H1 (cell line): ENCODE data around the gene ALDH3A1. TPM values are rescaled to one million over a fixed set of nuclear protein-coding genes. Genes with fewer than 3 reads are reported as not detected.

Experiments
- CTCF ChIA-PET: fragments of 300-600 bp; sonication (Branson Sonifier 250); formaldehyde crosslinking; loops from one replicate; lab custom pipeline; 2021; ENCODE audit not compliant: partially characterized antibody; lab: Charles Lee
- POLR2A ChIA-PET: fragments of 300-600 bp; sonication (Branson Sonifier 250); formaldehyde crosslinking; loops from one replicate; lab custom pipeline; 2021; ENCODE audit warnings: inconsistent platforms; ENCODE audit not compliant: partially characterized antibody; lab: Charles Lee
- DNase-seq, 2 experiments: peaks; one replicate each; pipeline versions ENCODE4 v3.0.0 to v3.0.0-alpha.2; 2010 to 2022; ENCODE audit warnings: low spot score in 2 of 2, low read depth in 1 of 2, mixed read lengths in 1 of 2
- FAIRE-seq: peaks from 2 replicates; lab custom pipeline; 2011; peaks lifted over from hg19 to GRCh38; lab: Jason Lieb, UNC
- H2AFZ ChIP-seq: 2 replicates; pipeline ENCODE4 v1.8.1; 2012; ENCODE audit warnings: low read length, inconsistent platforms
- H2AK5ac ChIP-seq: 2 replicates; pipeline ENCODE4 v1.6.1; 2013; ENCODE audit warnings: low read depth, low read length
- H2BK120ac ChIP-seq: replicated peaks from 2 replicates; pipeline ENCODE3; 2013; ENCODE audit warnings: low read depth, low read length, inconsistent platforms
- H2BK12ac ChIP-seq: 2 replicates; pipeline ENCODE4 v1.6.1; 2013; ENCODE audit warnings: low read depth, low read length
- H2BK15ac ChIP-seq: 2 replicates; pipeline ENCODE4 v1.6.1; 2013; ENCODE audit warnings: low read length
- H2BK20ac ChIP-seq: 2 replicates; pipeline ENCODE4 v1.6.1; 2013; ENCODE audit warnings: low read length
- H2BK5ac ChIP-seq: 2 replicates; pipeline ENCODE4 v1.6.1; 2013; ENCODE audit warnings: low read depth, low read length
- H3K14ac ChIP-seq: 2 replicates; pipeline ENCODE4 v1.6.1; 2013; ENCODE audit warnings: inconsistent platforms; ENCODE audit not compliant: insufficient read length
- H3K18ac ChIP-seq: 2 replicates; pipeline ENCODE4 v1.6.1; 2013; ENCODE audit warnings: low read length; ENCODE audit errors: extremely low read depth
- H3K23ac ChIP-seq: 2 replicates; pipeline ENCODE4 v1.6.1; 2013; ENCODE audit warnings: inconsistent platforms; ENCODE audit not compliant: insufficient read length
- H3K23me2 ChIP-seq: 2 replicates; pipeline ENCODE4 v1.6.1; 2013; ENCODE audit warnings: low read depth, low read length
- H3K27ac ChIP-seq: 2 replicates; pipeline ENCODE4 v1.6.1; 2011; ENCODE audit warnings: low read depth, low read length, inconsistent platforms
- H3K27me3 ChIP-seq, 4 experiments: replicated peaks in 1 of 4; 1 replicate in 1 of 4; 2 replicates in 3 of 4; pipeline versions ENCODE4 v1.6.1 to v1.8.1; 2011 to 2013; ENCODE audit warnings: low read length in 3 of 4, mild to moderate bottlenecking in 3 of 4, inconsistent platforms in 2 of 4, mixed read lengths in 2 of 4, moderate library complexity in 1 of 4; ENCODE audit not compliant: control insufficient read depth in 3 of 4, insufficient read depth in 3 of 4; ENCODE audit errors: extremely low read depth in 1 of 4
- H3K36me3 ChIP-seq, 4 experiments: 2 replicates each; pipeline versions ENCODE4 v1.6.1 to v1.8.1; 2011 to 2013; ENCODE audit warnings: mild to moderate bottlenecking in 4 of 4, low read length in 3 of 4, moderate library complexity in 2 of 4, control low read depth in 1 of 4, inconsistent platforms in 1 of 4; ENCODE audit not compliant: insufficient read depth in 4 of 4, control insufficient read depth in 2 of 4
- H3K4ac ChIP-seq: replicated peaks from 2 replicates; pipeline ENCODE3; 2013; ENCODE audit warnings: low read length, low read depth, mixed read lengths, inconsistent platforms; ENCODE audit not compliant: insufficient read length
- H3K4me1 ChIP-seq, 4 experiments: replicated peaks in 1 of 4; 1 replicate in 1 of 4; 2 replicates in 3 of 4; pipeline versions ENCODE4 v1.6.1 to v1.8.1; 2011 to 2013; ENCODE audit warnings: low read length in 3 of 4, inconsistent platforms in 2 of 4, mixed read lengths in 1 of 4; ENCODE audit not compliant: insufficient read depth in 4 of 4, control insufficient read depth in 3 of 4
- H3K4me2 ChIP-seq, 2 experiments: 2 replicates each; pipeline versions ENCODE4 v1.6.1 to v1.8.1; 2011 to 2013; ENCODE audit warnings: low read depth in 2 of 2, low read length in 2 of 2, control low read depth in 1 of 2, inconsistent platforms in 1 of 2, mild to moderate bottlenecking in 1 of 2; ENCODE audit not compliant: insufficient read depth in 1 of 2
- H3K4me3 ChIP-seq, 4 experiments: fragments of 200-600, 300-600 bp in 1 of 4; sonication (generic), shearing (Covaris generic), sonication (Bioruptor Twin) in 1 of 4; 2 replicates each; pipeline versions ENCODE4 v1.5.1 to v1.8.1; 2011 to 2016; ENCODE audit warnings: low read length in 4 of 4, low read depth in 3 of 4, control low read depth in 2 of 4, inconsistent platforms in 2 of 4, mild to moderate bottlenecking in 2 of 4, mixed read lengths in 1 of 4, moderate library complexity in 1 of 4; ENCODE audit not compliant: insufficient read depth in 2 of 4; ENCODE audit errors: extremely low read depth in 1 of 4
- H3K56ac ChIP-seq: replicated peaks from 2 replicates; pipeline ENCODE3; 2013; ENCODE audit warnings: low read depth, mild to moderate bottlenecking, mixed read lengths, low read length, inconsistent platforms; ENCODE audit not compliant: insufficient read length
- H3K79me1 ChIP-seq: 2 replicates; pipeline ENCODE4 v1.6.1; 2013; ENCODE audit warnings: low read depth, low read length, control low read depth
- H3K79me2 ChIP-seq, 2 experiments: 2 replicates each; pipeline versions ENCODE4 v1.6.1 to v1.8.1; 2012 to 2013; ENCODE audit warnings: low read length in 2 of 2, mild to moderate bottlenecking in 2 of 2, inconsistent platforms in 1 of 2; ENCODE audit not compliant: insufficient read depth in 2 of 2, control insufficient read depth in 1 of 2
- H3K9ac ChIP-seq, 4 experiments: replicated peaks in 1 of 4; 1 replicate in 1 of 4; 2 replicates in 3 of 4; pipeline versions ENCODE4 v1.6.1 to v1.8.1; 2011 to 2013; ENCODE audit warnings: low read depth in 3 of 4, low read length in 3 of 4, control low read depth in 2 of 4, mild to moderate bottlenecking in 2 of 4, moderate library complexity in 2 of 4, inconsistent platforms in 1 of 4; ENCODE audit errors: extremely low read depth in 1 of 4
- H3K9me3 ChIP-seq, 2 experiments: 2 replicates each; pipeline versions ENCODE4 v1.6.1 to v1.8.1; 2012 to 2013; ENCODE audit warnings: mild to moderate bottlenecking in 2 of 2, moderate library complexity in 2 of 2, control low read depth in 1 of 2, inconsistent platforms in 1 of 2, low read depth in 1 of 2, low read length in 1 of 2, mixed read lengths in 1 of 2; ENCODE audit not compliant: insufficient read depth in 2 of 2
- H4K20me1 ChIP-seq, 2 experiments: replicated peaks in 1 of 2; 2 replicates each; pipeline versions ENCODE3 to v1.8.1; 2011 to 2013; ENCODE audit warnings: inconsistent platforms in 2 of 2, low read length in 2 of 2, mild to moderate bottlenecking in 1 of 2; ENCODE audit not compliant: insufficient read depth in 2 of 2, control insufficient read depth in 1 of 2
- H4K5ac ChIP-seq: 2 replicates; pipeline ENCODE4 v1.6.1; 2013; ENCODE audit warnings: low read length, low read depth, mixed read lengths, inconsistent platforms; ENCODE audit not compliant: insufficient read length
- H4K8ac ChIP-seq: 2 replicates; pipeline ENCODE4 v1.8.0; 2013; ENCODE audit warnings: mild to moderate bottlenecking, moderate library complexity, low read length, inconsistent platforms; ENCODE audit not compliant: insufficient read depth; ENCODE audit errors: extremely low read depth
- H4K91ac ChIP-seq: replicated peaks from 2 replicates; pipeline ENCODE3; 2013; ENCODE audit warnings: low read length, mixed read lengths, inconsistent platforms; ENCODE audit not compliant: insufficient read length
- ATF2 ChIP-seq: IDR thresholded peaks from 2 replicates; pipeline ENCODE4 v1.6.1; 2012; ENCODE audit warnings: low read length, inconsistent platforms
- CREB1 ChIP-seq: IDR thresholded peaks from 2 replicates; pipeline ENCODE4 v1.6.1; 2012; ENCODE audit warnings: inconsistent platforms
- EGR1 ChIP-seq: IDR thresholded peaks from 2 replicates; pipeline ENCODE4 v1.6.1; 2011; ENCODE audit warnings: low read depth, low read length, borderline replicate concordance
- EP300 ChIP-seq, 2 experiments: IDR thresholded peaks; 1 replicate in 1 of 2; 2 replicates in 1 of 2; pipeline ENCODE4 v1.6.1; 2011 to 2012; ENCODE audit warnings: low read depth in 2 of 2, low read length in 2 of 2, mild to moderate bottlenecking in 2 of 2, borderline replicate concordance in 1 of 2, inconsistent platforms in 1 of 2, moderate library complexity in 1 of 2
- MAFK ChIP-seq: IDR thresholded peaks from 2 replicates; pipeline ENCODE4 v1.6.1; 2012; ENCODE audit warnings: low read depth, mild to moderate bottlenecking, improper control_type of control experiment, low read length
- MAX ChIP-seq: IDR thresholded peaks from 2 replicates; pipeline ENCODE4 v1.6.1; 2012; ENCODE audit warnings: inconsistent platforms
- NANOG ChIP-seq: IDR thresholded peaks from 2 replicates; pipeline ENCODE4 v1.6.1; 2011; ENCODE audit warnings: low read length, low read depth, mild to moderate bottlenecking, inconsistent platforms; ENCODE audit not compliant: insufficient read depth, poor library complexity, severe bottlenecking
- RAD21 ChIP-seq, 2 experiments: IDR thresholded peaks in 1 of 2; conservative IDR thresholded peaks in 1 of 2; 2 replicates each; pipeline ENCODE4 v1.6.1; 2011; ENCODE audit warnings: low read depth in 2 of 2, low read length in 2 of 2, improper control_type of control experiment in 1 of 2, inconsistent platforms in 1 of 2, mild to moderate bottlenecking in 1 of 2, moderate library complexity in 1 of 2
- RFX5 ChIP-seq: IDR thresholded peaks from 2 replicates; pipeline ENCODE4 v1.6.1; 2011; ENCODE audit warnings: low read depth, low read length, improper control_type of control experiment, borderline replicate concordance
- RXRA ChIP-seq: IDR thresholded peaks from 2 replicates; pipeline ENCODE4 v1.6.1; 2011; ENCODE audit warnings: low read depth, mild to moderate bottlenecking, low read length, moderate library complexity; ENCODE audit not compliant: insufficient read depth
- SIRT6 ChIP-seq: IDR thresholded peaks from one replicate; pipeline ENCODE4 v1.7.1; 2012; ENCODE audit warnings: low read length, inconsistent platforms
- SP2 ChIP-seq: IDR thresholded peaks from 2 replicates; pipeline ENCODE4 v1.6.1; 2012; ENCODE audit warnings: mild to moderate bottlenecking, low read length, inconsistent platforms
- ZNF274 ChIP-seq: IDR thresholded peaks from 2 replicates; pipeline ENCODE4 v1.7.0; 2012; ENCODE audit warnings: low read length, borderline replicate concordance; ENCODE audit errors: extremely low read depth
- WGBS, 2 experiments: shearing (Covaris generic) in 1 of 2; methylation state at CpG; one replicate each; pipeline versions ENCODE4 v1.1.6 to v1.1.7; 2013 to 2015; ENCODE audit warnings: low lambda C conversion rate in 2 of 2, mixed read lengths in 2 of 2, inconsistent platforms in 1 of 2, low coverage in 1 of 2, missing lambda C conversion rate in 1 of 2; ENCODE audit not compliant: insufficient replicate concordance in 2 of 2, insufficient coverage in 1 of 2, insufficient read length in 1 of 2; ENCODE audit errors: extremely low coverage in 1 of 2, missing lambda C conversion rate in 1 of 2; 5-methylcytosine and 5-hydroxymethylcytosine counted together
- polyA plus RNA-seq, 7 experiments: library from polyadenylated mRNA; depleted of rRNA in 3 of 7; stranded (reverse) in 5 of 7; unstranded in 2 of 7; fragments of >200 nt in 5 of 7; fragments of 200-250 nt in 2 of 7; gene quantifications; 1 replicate in 5 of 7; 2 replicates in 1 of 7; 4 replicates in 1 of 7; pipeline versions ENCODE4 v1.2.1 to v1.2.3, GENCODE V29; 2011 to 2013; ENCODE audit warnings: missing spikeins in 2 of 7, mixed read lengths in 2 of 7
- total RNA-seq: library from RNA; stranded (reverse); fragmentation: NEBNext Ultra II Directional; extraction: Animal tissue kit (Norgen Biotek cat#: 25700); gene quantifications from 2 replicates; pipeline ENCODE4 v1.2.1, GENCODE V29; 2021

The ALDH3A1 gene
- total and polyA plus RNA-seq, 2 of the 8 experiments (the other 6 are each of a cell fraction or from before 2014, with no cell fraction given) = 0.37 to 1.4 TPM

- POLR2A ChIA-PET = interaction anchor here (3.9 kb wide), 1 partner anchor 71 kb away, joined by 16 read pairs; the partner anchor contains the start of gene ALDH3A2
- no peak for FAIRE-seq
- TF ChIP-seq SP2 (no peak), ATF2 (no peak), MAFK (no peak), EGR1 (no peak), MAX (no peak), EP300 (IDR thresholded peaks at IDR 0.05; ENCODE audit: borderline replicate concordance in 1 of 2, low read depth in 2 of 2, low read length in 2 of 2) (no peak), NANOG (no peak), RFX5 (no peak), ZNF274 (no peak), RXRA (no peak), SIRT6 (no peak), CREB1 (no peak), RAD21 (IDR thresholded peaks at IDR 0.05 in 1 of 2, conservative IDR thresholded peaks at IDR 0.05 in 1 of 2; ENCODE audit: low read depth in 2 of 2, low read length in 2 of 2) (no peak)
Observed at GRCh38 chr17:19720210-19720475, 28.0 kb downstream of the ALDH3A1 start.

More at GRCh38 chr17:19720210-19720475, 28.0 kb downstream of the ALDH3A1 start:
- Histone ChIP-seq H3K9me3 (no peaks in the 10 kb centered on the region), H4K8ac (no peak overlapping the region), H3K14ac (no peak overlapping the region), H4K5ac (no peak overlapping the region), H4K20me1 (no peaks in the 10 kb centered on the region), H3K23ac (no peak overlapping the region), H2BK5ac (no peak overlapping the region), H4K91ac (no peak overlapping the region), H3K4me2 (no peak overlapping the region), H3K27ac (no peak overlapping the region), H3K4ac (no peak overlapping the region), H3K79me1 (no peaks in the 10 kb centered on the region), H2BK20ac (no peak overlapping the region), H3K4me3 (no peak overlapping the region), H3K18ac (no peak overlapping the region), H2BK12ac (peak overlapping the region; percentile 39; the same call in 1 of the 2 replicates), H3K56ac (no peak overlapping the region), H3K36me3 (no peaks in the 10 kb centered on the region), H3K23me2 (no peaks in the 10 kb centered on the region), H2AK5ac (no peak overlapping the region), H3K79me2 (no peaks in the 10 kb centered on the region), H3K27me3 (no peaks in the 10 kb centered on the region), H2BK15ac (no peak overlapping the region), H3K9ac (no peak overlapping the region), H3K4me1 (no peaks in the 10 kb centered on the region; a peak in 1 of 7 replicates), H2BK120ac (no peak overlapping the region), H2AFZ (no peak overlapping the region)
- CTCF ChIA-PET = interaction anchor here (0.7 to 8.7 kb wide), 9 partner anchors 10 to 74 kb away, joined by 3 to 56 read pairs (median 5); partner anchors contain the start of gene ALDH3A2
- WGBS, 2 experiments = 92% methylated on average over 5 of the region's 5 CpGs; no CpG with 5 or more reads in 1 of the 2 experiments
- DNase-seq = no peak
